Testis (tissue), 3 donors: ENCODE measurements around the gene SDE2. TPM values are rescaled to one million over a fixed set of nuclear protein-coding genes. Genes with fewer than 3 reads are reported as not detected.
A peak's percentile ranks its signal among the peaks of the same experiment; 100 is the strongest.
"Not testable (repeated sequence)": the region's sequence is repeated elsewhere in the genome, so short reads cannot be mapped to it uniquely, and the experiment has no call there.

Source experiments
- DNase-seq: peaks from one replicate; pipeline ENCODE4 v3.0.0-alpha.2; 2019
- H3K27ac ChIP-seq, 2 donors: fragments of 200-600 bp; sonication (generic); one replicate each; pipeline ENCODE4 v1.5.1; 2019
- H3K27me3 ChIP-seq: fragments of 200-600 bp; sonication (generic); one replicate; pipeline ENCODE4 v1.5.1; 2019
- H3K36me3 ChIP-seq: fragments of 200-600 bp; sonication (generic); one replicate; pipeline ENCODE4 v1.5.1; 2017; ENCODE audit warnings: low read depth; ENCODE audit errors: missing control alignments
- H3K4me1 ChIP-seq: fragments of 200-600 bp; sonication (generic); one replicate; pipeline ENCODE4 v1.5.1; 2019
- H3K4me3 ChIP-seq, 2 donors: fragments of 200-600 bp; sonication (generic); one replicate each; pipeline ENCODE4 v1.5.1; 2017 to 2019
- H3K9me3 ChIP-seq: fragments of 200-600 bp; sonication (generic); one replicate; pipeline ENCODE4 v1.5.1; 2017
- CTCF ChIP-seq, 3 experiments: fragments of 450-650 bp in 2 of 3; fragments of 200-600 bp in 1 of 3; sonication (generic) in 1 of 3; IDR thresholded peaks; one replicate each; pipeline ENCODE4 v1.5.1; 2016 to 2019; ENCODE audit warnings: antibody characterized with exemption in 3 of 3, mild to moderate bottlenecking in 2 of 3, moderate library complexity in 1 of 3
- POLR2A ChIP-seq: fragments of 450-650 bp; IDR thresholded peaks from one replicate; pipeline ENCODE4 v1.6.1; 2017; ENCODE audit warnings: antibody characterized with exemption, mild to moderate bottlenecking, moderate library complexity
- WGBS, 2 donors: methylation state at CpG; one replicate each; pipeline ENCODE4 v1.1.5; 2018; 5-methylcytosine and 5-hydroxymethylcytosine counted together
- intact Hi-C: fragments of 100-400 bp; cut with DNase I; formaldehyde crosslinking; loops from one replicate; pipeline ENCODE4 v1.15.1; 2023; ENCODE audit warnings: low total_unique reads
- polyA plus RNA-seq: library from polyadenylated mRNA; stranded (reverse); fragments of 350-450 nt; fragmentation: Illumina TruSeq; extraction: RNeasy Lipid Tissue Mini Kit (QIAGEN cat#74804); gene quantifications from one replicate; pipeline ENCODE4 v1.2.3, GENCODE V29; 2014; ENCODE audit warnings: low read depth, low replicate concordance; ENCODE audit not compliant: insufficient read depth
- total RNA-seq, 2 donors: library from RNA; depleted of rRNA; stranded (reverse); fragments of >200 nt; gene quantifications; one replicate each; pipeline ENCODE4 v1.2.3, GENCODE V29; 2016

SDE2 gene
- total and polyA plus RNA-seq, 3 donors from 2014 or later: 17.9 to 23.9 (median 22.4) TPM

- WGBS, 2 donors: 79 to 84% methylated on average over 8 of the region's 8 CpGs
- Histone ChIP-seq H3K4me1 (peaks cover 5% of the 10 kb centered on the region), H3K4me3 (no peak overlapping the region), H3K9me3 (no peaks in the 10 kb centered on the region), H3K27ac (peak overlapping the region in 1 of 2 donors; percentile 97), H3K36me3 (no peaks in the 10 kb centered on the region), H3K27me3 (no peaks in the 10 kb centered on the region)
- DNase-seq: no peak
- intact Hi-C loops: loop anchor here (5.0 kb wide), 1 partner anchor 61 kb away; the partner anchor contains the start of gene H3-3A
- TF ChIP-seq CTCF (IDR thresholded peaks at IDR 0.05) (no peak), POLR2A (no peak)
Observed at GRCh38 chr1:226001088-226001487, 1.9 kb upstream of the SDE2 start.

- H3K9me3 ChIP-seq, H3K27me3 ChIP-seq, H3K36me3 ChIP-seq, H3K4me1 ChIP-seq, DNase-seq: not testable (repeated sequence)
- WGBS, 2 donors: 65 to 81% methylated on average over 21 of the region's 21 CpGs
- Histone ChIP-seq H3K4me3 (peak overlapping the region; percentile 89 to 93), H3K27ac (peak overlapping the region; percentile 86 to 97)
- intact Hi-C loops: loop anchor here (5.0 kb wide), 1 partner anchor 62 kb away; the partner anchor contains the start of gene H3-3A
Observed at GRCh38 chr1:226000493-226001081, 1.4 kb upstream of the SDE2 start.

GRCh38 chr1:225999912-226000337 lies 782 bp upstream of the SDE2 start:
- DNase-seq: no peak

GRCh38 chr1:225998560-225999226 lies 450 bp downstream of the SDE2 start:
- H3K27ac ChIP-seq: peak overlapping the region; percentile 86 to 97
- no peaks in the 10 kb centered on the region for H3K27me3 ChIP-seq
- H3K4me1 ChIP-seq: peaks cover 5% of the 10 kb centered on the region
- TF ChIP-seq POLR2A (no peak), CTCF (IDR thresholded peaks at IDR 0.05) (no peak)
- no peaks in the 10 kb centered on the region for H3K36me3 ChIP-seq
- no peaks in the 10 kb centered on the region for H3K9me3 ChIP-seq
- 0 to 1% methylated on average over 16 to 19 of the region's 19 CpGs for WGBS, 2 donors
- DNase-seq: no peak
- peak overlapping the region; percentile 89 to 93 for H3K4me3 ChIP-seq
- intact Hi-C loops: no loop called here

More at GRCh38 chr1:225999912-226000337, 782 bp upstream of the SDE2 start:
- no peaks in the 10 kb centered on the region for H3K36me3 ChIP-seq
- intact Hi-C loops: loop anchor here (5.0 kb wide), 1 partner anchor 62 kb away; the partner anchor contains the start of gene H3-3A
- H3K4me3 ChIP-seq: peak overlapping the region; percentile 89 to 93
- TF ChIP-seq CTCF (IDR thresholded peaks at IDR 0.05): no peak
- TF ChIP-seq POLR2A: no peak
- H3K9me3 ChIP-seq: no peaks in the 10 kb centered on the region
- peak overlapping the region; percentile 86 to 97 for H3K27ac ChIP-seq
- peaks cover 5% of the 10 kb centered on the region for H3K4me1 ChIP-seq
- 11 to 18% methylated on average over 10 of the region's 10 CpGs for WGBS, 2 donors
- H3K27me3 ChIP-seq: no peaks in the 10 kb centered on the region

GRCh38 chr1:225996946-225997545 lies 2.1 kb downstream of the SDE2 start:
- no peak overlapping the region for H3K4me3 ChIP-seq
- no peaks in the 10 kb centered on the region for H3K9me3 ChIP-seq
- intact Hi-C loops: no loop called here
- peaks cover 5% of the 10 kb centered on the region for H3K4me1 ChIP-seq
- 35% methylated on average over 5 of the region's 5 CpGs for WGBS, 2 donors
- no peak for TF ChIP-seq CTCF (IDR thresholded peaks at IDR 0.05)
- no peak for TF ChIP-seq POLR2A
- no peaks in the 10 kb centered on the region for H3K27me3 ChIP-seq
- DNase-seq: no peak
- no peak overlapping the region for H3K27ac ChIP-seq
- H3K36me3 ChIP-seq: no peaks in the 10 kb centered on the region
